NCI-H2196 (cell line): ENCODE data around the gene FOLR2.
"Not testable (repeated sequence)": the region's sequence is repeated elsewhere in the genome, so short reads cannot be mapped to it uniquely, and the experiment has no call there.

Experiments used
- DNase-seq: peaks from one replicate; lab custom pipeline; 2025; ENCODE audit not compliant: unreplicated experiment; lab: John Stamatoyannopoulos, UW

FOLR2 gene

DNA sequence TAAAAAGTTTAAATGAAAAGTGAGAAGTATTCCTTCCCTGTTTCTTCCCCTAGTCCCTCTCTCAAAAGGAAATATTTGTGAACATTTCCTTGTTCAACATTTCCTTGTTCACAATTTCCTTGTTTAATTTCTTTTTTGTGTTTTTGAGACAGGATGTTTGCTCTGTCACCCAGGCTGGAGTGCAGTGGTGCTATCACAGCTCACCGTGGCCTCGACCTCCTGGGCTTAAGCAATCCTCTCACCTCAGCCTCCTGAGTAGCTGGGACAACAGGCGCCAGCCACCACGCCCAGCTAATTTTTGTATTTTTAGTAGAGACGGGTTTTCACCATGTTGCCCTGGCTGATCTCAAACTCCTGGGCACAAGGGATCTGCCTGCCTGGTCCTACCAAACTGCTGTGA lies 50.4 kb downstream of the FOLR2 start:
- DNase-seq = not testable (repeated sequence)

DNA sequence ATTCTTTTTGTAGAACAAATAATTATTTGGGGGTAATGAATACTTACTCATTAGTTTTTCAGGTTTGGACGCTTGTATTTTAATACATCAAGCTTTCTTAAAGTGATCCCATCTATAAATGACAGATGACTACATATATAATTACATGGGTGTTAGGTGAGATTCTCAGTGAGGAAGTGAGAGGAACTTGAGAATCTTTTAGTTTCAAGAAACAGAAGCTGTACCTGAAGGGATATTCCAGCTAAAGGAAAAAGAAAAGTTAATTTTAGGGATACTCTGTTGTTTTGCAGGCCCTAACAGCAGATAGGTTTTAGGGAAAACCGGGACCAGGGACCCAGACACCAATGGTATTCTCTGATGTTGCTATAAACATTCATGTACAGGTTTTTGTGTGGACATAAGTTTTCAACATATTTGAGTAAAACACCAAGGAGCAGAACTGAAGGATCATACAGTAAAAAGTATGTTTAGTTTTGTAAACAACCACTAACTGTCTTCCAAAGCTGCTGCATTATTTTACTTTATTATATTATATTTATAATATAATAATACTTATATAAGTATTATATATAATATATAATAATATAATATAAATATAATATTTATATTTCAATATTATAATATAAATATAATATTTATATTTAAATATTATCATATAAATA lies 51.5 kb downstream of the FOLR2 start:
- no peak for DNase-seq
